Mesendoderm (in vitro differentiated cells): ENCODE measurements around the gene PLCG2.

ENCODE experiments used
- DNase-seq: peaks from one replicate; pipeline ENCODE4 v3.0.0; 2013
- H2AK5ac ChIP-seq: 2 replicates; pipeline ENCODE4 v1.6.1; 2013; ENCODE audit warnings: low read length, inconsistent platforms
- H2BK120ac ChIP-seq: 2 replicates; pipeline ENCODE4 v1.6.1; 2013; ENCODE audit warnings: low read depth, mild to moderate bottlenecking, low read length, moderate library complexity, mixed read lengths
- H2BK15ac ChIP-seq: replicated peaks from 2 replicates; pipeline ENCODE4 v1.6.1; 2013; ENCODE audit warnings: low read depth, mild to moderate bottlenecking, moderate library complexity
- H2BK5ac ChIP-seq: 2 replicates; pipeline ENCODE4 v1.6.1; 2013; ENCODE audit warnings: low read length, inconsistent platforms
- H3K18ac ChIP-seq: 2 replicates; pipeline ENCODE4 v1.6.1; 2013; ENCODE audit warnings: mild to moderate bottlenecking, low read length, mixed read lengths
- H3K23ac ChIP-seq: one replicate; pipeline ENCODE4 v1.6.1; 2013; ENCODE audit warnings: low read length
- H3K27ac ChIP-seq: 2 replicates; pipeline ENCODE4 v1.5.1; 2013; ENCODE audit warnings: low read depth, mild to moderate bottlenecking, inconsistent platforms, low read length, moderate library complexity
- H3K27me3 ChIP-seq: 2 replicates; pipeline ENCODE4 v1.6.1; 2013; ENCODE audit warnings: low read length, control low read depth, mild to moderate bottlenecking, inconsistent platforms; ENCODE audit not compliant: insufficient read depth, poor library complexity
- H3K36me3 ChIP-seq: 2 replicates; pipeline ENCODE4 v1.6.1; 2013; ENCODE audit warnings: low read length, inconsistent platforms; ENCODE audit not compliant: control insufficient read depth, insufficient read depth
- H3K4ac ChIP-seq: one replicate; pipeline ENCODE4 v1.6.1; 2013; ENCODE audit warnings: low read depth, mild to moderate bottlenecking, low read length, moderate library complexity
- H3K4me1 ChIP-seq: 2 replicates; pipeline ENCODE4 v1.6.1; 2013; ENCODE audit warnings: low read depth, low read length, inconsistent platforms; ENCODE audit not compliant: control insufficient read depth
- H3K4me2 ChIP-seq: 2 replicates; pipeline ENCODE4 v1.6.1; 2013; ENCODE audit warnings: low read length
- H3K4me3 ChIP-seq: 2 replicates; pipeline ENCODE4 v1.5.1; 2013; ENCODE audit warnings: mild to moderate bottlenecking, low read length
- H3K56ac ChIP-seq: one replicate; pipeline ENCODE4 v1.6.1; 2013; ENCODE audit warnings: low read length
- H3K79me1 ChIP-seq: 2 replicates; pipeline ENCODE4 v1.6.1; 2013; ENCODE audit warnings: low read length, inconsistent platforms
- H3K79me2 ChIP-seq: 2 replicates; pipeline ENCODE4 v1.6.1; 2013; ENCODE audit warnings: mild to moderate bottlenecking, low read length; ENCODE audit not compliant: control insufficient read depth, insufficient read depth
- H3K9ac ChIP-seq: 2 replicates; pipeline ENCODE4 v1.6.1; 2013; ENCODE audit warnings: low read length, inconsistent platforms
- H4K5ac ChIP-seq: one replicate; pipeline ENCODE4 v1.6.1; 2013; ENCODE audit warnings: low read length
- H4K8ac ChIP-seq: one replicate; pipeline ENCODE4 v1.6.1; 2013; ENCODE audit warnings: low read depth, mild to moderate bottlenecking, control low read depth, low read length, moderate library complexity
- WGBS: extraction: QIAGEN DNeasy Blood & Tissue Kit; methylation state at CpG from one replicate; pipeline ENCODE4 v1.1.7; 2013; ENCODE audit warnings: low lambda C conversion rate, missing lambda C conversion rate; ENCODE audit not compliant: insufficient coverage; ENCODE audit errors: extremely low coverage; 5-methylcytosine and 5-hydroxymethylcytosine counted together

Gene PLCG2

GRCh38 chr16:81821436-81822128, 42.5 kb downstream of the PLCG2 start:
- H3K4me2 ChIP-seq: no peak overlapping the region
- H2AK5ac ChIP-seq: no peak overlapping the region
- WGBS: no CpG with 5 or more reads among the region's 10 CpGs
- H4K5ac ChIP-seq: no peak overlapping the region
- H3K4me1 ChIP-seq: no peaks in the 10 kb centered on the region
- no peak overlapping the region for H3K23ac ChIP-seq
- no peak overlapping the region for H3K4me3 ChIP-seq
- H2BK5ac ChIP-seq: no peak overlapping the region
- H3K27ac ChIP-seq: no peak overlapping the region
- no peak for DNase-seq
- H2BK15ac ChIP-seq: no peak overlapping the region
- no peak overlapping the region for H2BK120ac ChIP-seq
- no peaks in the 10 kb centered on the region for H3K36me3 ChIP-seq
- no peak overlapping the region for H3K56ac ChIP-seq
- no peak overlapping the region for H4K8ac ChIP-seq
- no peak overlapping the region for H3K9ac ChIP-seq
- no peak overlapping the region for H3K18ac ChIP-seq
- no peaks in the 10 kb centered on the region for H3K27me3 ChIP-seq
- H3K79me1 ChIP-seq: no peaks in the 10 kb centered on the region
- H3K4ac ChIP-seq: no peak overlapping the region
- H3K79me2 ChIP-seq: no peaks in the 10 kb centered on the region

GRCh38 chr16:81823111-81823510, 44.0 kb downstream of the PLCG2 start:
- no peak for DNase-seq
- no peak overlapping the region for H3K4ac ChIP-seq
- no peak overlapping the region for H4K8ac ChIP-seq
- no peak overlapping the region for H3K56ac ChIP-seq
- no peaks in the 10 kb centered on the region for H3K79me1 ChIP-seq
- no peaks in the 10 kb centered on the region for H3K36me3 ChIP-seq
- H2AK5ac ChIP-seq: no peak overlapping the region
- H2BK5ac ChIP-seq: no peak overlapping the region
- no peak overlapping the region for H3K18ac ChIP-seq
- no peak overlapping the region for H3K23ac ChIP-seq
- no peak overlapping the region for H4K5ac ChIP-seq
- no peak overlapping the region for H2BK120ac ChIP-seq
- no peak overlapping the region for H2BK15ac ChIP-seq
- no peak overlapping the region for H3K9ac ChIP-seq
- no peaks in the 10 kb centered on the region for H3K4me1 ChIP-seq
- H3K79me2 ChIP-seq: no peaks in the 10 kb centered on the region
- H3K27ac ChIP-seq: no peak overlapping the region
- H3K4me3 ChIP-seq: no peak overlapping the region
- no peaks in the 10 kb centered on the region for H3K27me3 ChIP-seq
- H3K4me2 ChIP-seq: no peak overlapping the region
- WGBS: no CpG with 5 or more reads among the region's 8 CpGs

GRCh38 chr16:81823734-81824133, 44.6 kb downstream of the PLCG2 start:
- Histone ChIP-seq H2BK15ac (no peak overlapping the region), H3K56ac (no peak overlapping the region), H3K27ac (no peak overlapping the region), H3K79me1 (no peaks in the 10 kb centered on the region), H2AK5ac (no peak overlapping the region), H3K4me3 (no peak overlapping the region), H3K9ac (no peak overlapping the region), H3K4ac (no peak overlapping the region), H3K18ac (no peak overlapping the region), H4K8ac (no peak overlapping the region), H4K5ac (no peak overlapping the region), H2BK120ac (no peak overlapping the region), H2BK5ac (no peak overlapping the region), H3K27me3 (no peaks in the 10 kb centered on the region), H3K4me2 (no peak overlapping the region), H3K79me2 (no peaks in the 10 kb centered on the region), H3K23ac (no peak overlapping the region), H3K4me1 (no peaks in the 10 kb centered on the region), H3K36me3 (no peaks in the 10 kb centered on the region)
- WGBS: no CpG with 5 or more reads among the region's 1 CpG
- no peak for DNase-seq

- Histone ChIP-seq H3K79me2 (no peaks in the 10 kb centered on the region), H3K9ac (no peak overlapping the region)
- WGBS: no CpG with 5 or more reads among the region's 5 CpGs
These were observed 47.4 kb downstream of the PLCG2 start for GRCh38 chr16:81826523-81826922.

GRCh38 chr16:81830845-81831540, 51.9 kb downstream of the PLCG2 start:
- H2AK5ac ChIP-seq: no peak overlapping the region
- no peaks in the 10 kb centered on the region for H3K79me1 ChIP-seq
- no peak overlapping the region for H3K23ac ChIP-seq
- no peak overlapping the region for H3K4me2 ChIP-seq
- H2BK120ac ChIP-seq: no peak overlapping the region
- no peak overlapping the region for H3K4ac ChIP-seq
- no peak overlapping the region for H4K8ac ChIP-seq
- H3K9ac ChIP-seq: no peak overlapping the region
- DNase-seq: no peak
- WGBS: no CpG with 5 or more reads among the region's 9 CpGs
- H3K79me2 ChIP-seq: no peaks in the 10 kb centered on the region
- H3K27ac ChIP-seq: no peak overlapping the region
- no peaks in the 10 kb centered on the region for H3K36me3 ChIP-seq
- no peak overlapping the region for H2BK15ac ChIP-seq
- H4K5ac ChIP-seq: no peak overlapping the region
- no peak overlapping the region for H3K56ac ChIP-seq
- H3K18ac ChIP-seq: no peak overlapping the region
- H3K27me3 ChIP-seq: no peaks in the 10 kb centered on the region
- H2BK5ac ChIP-seq: no peak overlapping the region
- peaks cover 3% of the 10 kb centered on the region for H3K4me1 ChIP-seq
- no peak overlapping the region for H3K4me3 ChIP-seq

More at GRCh38 chr16:81826523-81826922, 47.4 kb downstream of the PLCG2 start:
- H3K27ac ChIP-seq: no peak overlapping the region
- H2BK120ac ChIP-seq: no peak overlapping the region
- H3K36me3 ChIP-seq: no peaks in the 10 kb centered on the region
- H2AK5ac ChIP-seq: no peak overlapping the region
- no peak overlapping the region for H3K4me3 ChIP-seq
- no peaks in the 10 kb centered on the region for H3K79me1 ChIP-seq
- H3K23ac ChIP-seq: no peak overlapping the region
- peaks cover 1% of the 10 kb centered on the region for H3K4me1 ChIP-seq
- H3K18ac ChIP-seq: no peak overlapping the region
- H2BK5ac ChIP-seq: no peak overlapping the region
- H3K27me3 ChIP-seq: no peaks in the 10 kb centered on the region
- H3K4ac ChIP-seq: no peak overlapping the region
- no peak overlapping the region for H4K8ac ChIP-seq
- no peak overlapping the region for H3K56ac ChIP-seq
- H2BK15ac ChIP-seq: no peak overlapping the region
- H4K5ac ChIP-seq: no peak overlapping the region
- H3K4me2 ChIP-seq: no peak overlapping the region
- no peak for DNase-seq
